Measurements from ENCODE around the gene FCHSD2. TPM values are rescaled to one million over a fixed set of nuclear protein-coding genes. Genes with fewer than 3 reads are reported as not detected.

The FCHSD2 gene
- total and polyA plus RNA-seq, 9 of the 15 experiments (the other 6 are each of a cell fraction or from before 2014, with no cell fraction given), result 1.8 to 14.7 (median 6.4) TPM

- no peak for FAIRE-seq
- H3K27ac ChIP-seq (ENCODE audit: extremely low read depth, low read depth, low read length), result no peak overlapping the region
- no TSS peak for BruUV-seq (replicated peaks)
- ATAC-seq, result no peak
- DNase-seq (ENCODE audit: extremely low read depth in 1 of 4, low spot score in 3 of 4), result no peak
- H3K27me3 ChIP-seq (ENCODE audit: control insufficient read depth in 2 of 2, insufficient read depth in 2 of 2, low read length in 2 of 2), result no peaks in the 10 kb centered on the region
- 56% methylated on average over 1 of the region's 1 CpG for WGBS (ENCODE audit: insufficient coverage, low coverage, missing lambda C conversion rate)
- H4K20me1 ChIP-seq (replicated peaks; ENCODE audit: control insufficient read depth, insufficient read depth, low read length), result no peaks in the 10 kb centered on the region
- H2AFZ ChIP-seq (ENCODE audit: low read depth, low read length), result no peak overlapping the region
- H3K9me3 ChIP-seq (replicated peaks; ENCODE audit: control insufficient read depth, insufficient read depth, low read depth, low read length), result peaks cover 4% of the 10 kb centered on the region; the same call in 1 of the 2 replicates
- TF ChIP-seq HOMEZ (CRISPR knock-in tag; IDR thresholded peaks at IDR 0.05), result no peak
- no peak for TF ChIP-seq ATF7 (IDR thresholded peaks at IDR 0.05)
- no peak for TF ChIP-seq ELK3 (CRISPR knock-in tag; IDR thresholded peaks at IDR 0.05)
- no peak for TF ChIP-seq TEAD4 (IDR thresholded peaks at IDR 0.05; ENCODE audit: low read length)
- TF ChIP-seq TEAD4 (CRISPR knock-in tag; IDR thresholded peaks at IDR 0.05; ENCODE audit: borderline replicate concordance), result no peak
- no peak for TF ChIP-seq ZNF75A (CRISPR knock-in tag; IDR thresholded peaks at IDR 0.05)
- intact Hi-C loops (cut with micrococcal nuclease) (no loop called here), in situ Hi-C loops (cut with MboI) (no loop called here)
- POLR2A ChIA-PET, result no interaction called here
- H3K36me3 ChIP-seq (ENCODE audit: control insufficient read depth, insufficient read depth, low read length), result no peaks in the 10 kb centered on the region
- H3K4me3 ChIP-seq, result no peak overlapping the region
- CTCF ChIA-PET (ENCODE audit: low intra/inter-chr PET ratio), result no interaction called here
- no peaks in the 10 kb centered on the region for H3K79me2 ChIP-seq (ENCODE audit: control insufficient read depth, insufficient read depth, low read length)
- no peaks in the 10 kb centered on the region for H3K9me1 ChIP-seq (ENCODE audit: control insufficient read depth, insufficient read depth, low read length)
- no peak overlapping the region for H3K4me2 ChIP-seq (ENCODE audit: insufficient read depth, low read length)
- H3K9ac ChIP-seq (ENCODE audit: insufficient read depth in 1 of 2, low read depth in 2 of 2, low read length in 2 of 2), result no peak overlapping the region
- H3K4me1 ChIP-seq (replicated peaks in 1 of 2; ENCODE audit: control insufficient read depth in 2 of 2, insufficient read depth in 2 of 2, low read length in 2 of 2), result no peaks in the 10 kb centered on the region
Measured at GRCh38 chr11:73013021-73013420, 129.1 kb downstream of the FCHSD2 start.

All from K562 (cell line).